HG03521 (cell line): Measurements from ENCODE around the gene ARHGAP1.

ENCODE experiments used
- ATAC-seq: cut with Tn5 transposase; IDR thresholded peaks from one replicate; pipeline ENCODE4 v1.9.1; 2021; ENCODE audit warnings: mild to moderate bottlenecking, moderate library complexity; ENCODE audit not compliant: unreplicated experiment

Gene ARHGAP1

GRCh38 chr11:46643986-46644385 lies 56.4 kb downstream of the ARHGAP1 start:
- ATAC-seq = no peak

DNA sequence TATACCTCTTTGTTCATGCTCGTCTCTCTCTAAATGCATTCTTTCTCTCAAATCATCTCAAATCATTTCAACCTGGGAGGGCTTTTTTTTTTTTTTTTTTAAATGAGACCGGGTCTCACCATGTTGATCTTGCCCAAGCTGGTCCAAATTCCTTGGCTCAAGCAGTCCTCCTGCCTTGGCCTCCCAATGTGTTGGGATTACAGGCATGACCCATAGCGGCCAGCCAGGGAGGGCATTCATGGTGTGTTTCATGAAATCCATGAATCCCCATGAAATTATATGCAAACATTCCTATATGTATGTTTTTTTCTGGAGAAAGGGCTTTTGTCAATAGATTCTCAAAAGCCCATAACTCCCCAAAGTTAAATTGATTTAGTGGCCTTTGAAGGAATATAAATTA lies 56.9 kb downstream of the ARHGAP1 start:
- ATAC-seq = no peak

DNA sequence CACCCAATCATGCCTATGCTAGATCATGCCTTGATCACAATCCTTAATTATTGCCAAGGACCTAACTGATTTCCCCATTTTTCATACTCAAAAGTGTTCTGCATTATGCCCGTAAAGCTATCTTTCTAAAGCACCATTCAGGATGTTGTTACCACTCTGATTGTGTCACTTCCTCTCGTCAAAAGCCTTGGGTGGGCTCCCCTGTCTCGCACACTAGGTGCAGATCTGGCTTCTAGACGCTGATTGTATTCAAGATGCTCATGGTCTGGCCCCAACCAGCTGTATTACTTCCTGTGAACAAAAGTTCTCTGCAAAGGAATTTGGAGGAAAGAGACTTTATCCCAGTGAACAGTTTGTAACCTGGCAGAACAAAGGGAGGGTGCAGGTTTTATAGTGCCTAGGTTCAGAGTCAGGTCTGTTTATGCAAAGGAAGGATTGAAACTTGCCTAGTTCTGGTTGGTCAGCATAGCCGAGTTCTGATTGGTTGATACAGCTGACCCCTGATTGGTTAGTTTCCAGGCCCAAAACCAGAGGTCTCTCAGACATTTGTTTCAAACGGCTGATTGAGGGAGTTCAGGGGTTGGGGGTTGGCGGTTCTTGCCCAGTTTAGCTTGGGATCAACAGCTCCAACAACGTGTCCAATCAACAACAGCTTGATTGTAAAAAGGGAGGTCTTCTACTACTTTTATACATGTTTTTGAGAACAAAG lies 57.6 kb downstream of the ARHGAP1 start:
- no peak for ATAC-seq

- no peak for ATAC-seq
These were observed 58.8 kb downstream of the ARHGAP1 start for GRCh38 chr11:46641639-46642038.

GRCh38 chr11:46640036-46640788 lies 60.2 kb downstream of the ARHGAP1 start:
- no peak for ATAC-seq

GRCh38 chr11:46639197-46639839 lies 61.1 kb downstream of the ARHGAP1 start:
- ATAC-seq = no peak

DNA sequence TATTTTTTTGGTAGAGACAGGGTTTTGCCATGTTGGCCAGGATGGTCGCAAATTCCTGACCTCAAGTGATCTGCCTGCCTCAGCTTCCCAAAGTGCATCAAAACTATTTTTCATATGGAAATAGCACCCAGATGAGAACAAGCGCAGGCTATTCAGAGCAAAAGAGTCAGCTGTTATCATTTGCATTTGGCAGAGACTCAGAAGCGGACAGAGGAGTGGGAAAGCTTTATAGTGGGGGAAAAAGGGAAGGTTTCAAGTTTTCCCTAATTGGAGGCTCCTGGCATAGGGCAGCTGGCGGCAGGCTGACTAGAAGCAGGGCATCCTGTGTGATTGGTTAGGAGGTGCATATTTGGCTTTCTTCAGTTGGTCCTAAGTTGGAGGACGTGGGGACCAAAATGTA lies 62.9 kb downstream of the ARHGAP1 start:
- ATAC-seq = no peak

GRCh38 chr11:46635557-46636139 lies 64.8 kb downstream of the ARHGAP1 start:
- no peak for ATAC-seq

GRCh38 chr11:46633291-46634217 lies 66.9 kb downstream of the ARHGAP1 start:
- no peak for ATAC-seq

DNA sequence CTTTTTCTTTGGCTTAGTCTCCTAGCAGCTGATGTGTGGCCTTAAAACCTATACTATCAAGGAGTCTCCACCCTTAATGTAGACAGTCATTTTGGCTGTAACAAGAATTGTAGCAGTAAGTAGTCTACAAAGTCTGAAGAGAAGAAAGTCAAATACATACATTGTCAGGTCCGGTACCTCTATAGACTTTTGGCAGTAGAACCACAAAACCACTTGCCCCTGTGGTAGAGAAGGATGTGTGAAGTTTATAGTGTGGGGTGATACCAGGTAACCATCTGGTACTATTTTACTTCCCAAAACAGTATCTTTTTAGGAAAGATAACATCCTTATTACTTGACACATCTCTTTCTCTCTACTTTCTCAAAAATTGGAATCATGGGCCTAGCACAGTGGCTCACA lies 67.9 kb downstream of the ARHGAP1 start:
- ATAC-seq = no peak

- ATAC-seq = no peak
These were observed 68.7 kb downstream of the ARHGAP1 start for GRCh38 chr11:46631676-46632075.

DNA sequence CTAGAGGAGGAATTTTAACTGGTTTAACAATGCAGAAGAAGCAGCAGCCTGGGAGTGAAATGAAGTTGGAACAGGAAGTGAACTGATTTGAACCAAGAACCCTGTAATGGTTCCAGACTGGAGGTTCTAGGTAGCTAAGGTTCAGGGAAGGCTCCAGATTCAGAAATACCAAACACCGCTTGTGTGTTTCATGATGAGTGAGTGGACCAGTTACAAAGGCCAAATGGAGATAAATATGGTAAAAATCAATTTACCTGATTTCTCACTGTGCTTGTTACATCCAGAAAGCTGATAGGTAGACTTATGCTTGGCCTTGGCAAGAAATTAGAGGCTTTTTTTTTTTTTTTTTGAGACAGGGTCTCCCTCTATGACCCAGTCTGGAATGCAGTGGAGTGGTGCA lies 70.2 kb downstream of the ARHGAP1 start:
- ATAC-seq = no peak

DNA sequence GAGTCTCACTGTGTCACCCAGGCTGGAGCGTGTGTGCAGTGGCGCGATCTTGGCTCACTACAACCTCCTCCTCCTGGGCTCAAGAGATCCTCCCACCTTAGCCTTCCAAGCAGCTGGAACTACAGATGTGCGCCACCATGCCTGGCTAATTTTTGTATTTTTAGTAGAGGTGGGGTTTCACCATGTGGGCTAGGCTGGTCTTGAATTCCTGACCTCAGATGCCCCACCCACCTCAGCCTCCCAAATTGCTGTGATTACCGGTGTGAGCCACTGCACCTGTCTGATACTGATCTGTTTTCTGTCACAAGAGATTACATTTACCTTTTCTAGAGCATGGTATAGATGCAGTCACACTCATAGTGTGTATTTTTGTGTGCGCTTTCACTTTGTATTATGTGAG lies 71.5 kb downstream of the ARHGAP1 start:
- no peak for ATAC-seq
